Activated naive CD4-positive, alpha-beta T cell treated with anti-CD3 and anti-CD28 coated beads, Interleukin-2, amount 50 U/mL, for 24 hours (primary cell): ENCODE results near the gene MS4A15.
"Not testable (repeated sequence)": the region's sequence is repeated elsewhere in the genome, so short reads cannot be mapped to it uniquely, and the experiment has no call there.

Experiments
- H3K27ac Mint-ChIP-seq: one replicate; pipeline ENCODE4 v1.8.0; 2021; ENCODE audit warnings: mild to moderate bottlenecking, mixed read lengths
- H3K27me3 Mint-ChIP-seq: one replicate; pipeline ENCODE4 v1.8.0; 2021; ENCODE audit warnings: mixed read lengths
- H3K36me3 Mint-ChIP-seq: one replicate; pipeline ENCODE4 v1.8.0; 2021; ENCODE audit warnings: mixed read lengths
- H3K4me1 Mint-ChIP-seq: one replicate; pipeline ENCODE4 v1.8.0; 2021; ENCODE audit warnings: mixed read lengths
- H3K4me3 Mint-ChIP-seq: one replicate; pipeline ENCODE4 v1.8.0; 2021; ENCODE audit warnings: mild to moderate bottlenecking, mixed read lengths
- H3K9me3 Mint-ChIP-seq: one replicate; pipeline ENCODE4 v1.8.0; 2021; ENCODE audit warnings: mixed read lengths

MS4A15 gene

GRCh38 chr11:60798631-60799030, 42.0 kb downstream of the MS4A15 start:
- no peak overlapping the region for H3K27ac Mint-ChIP-seq
- H3K4me1 Mint-ChIP-seq: no peaks in the 10 kb centered on the region
- H3K9me3 Mint-ChIP-seq: no peaks in the 10 kb centered on the region
- H3K36me3 Mint-ChIP-seq: no peaks in the 10 kb centered on the region
- no peak overlapping the region for H3K4me3 Mint-ChIP-seq
- H3K27me3 Mint-ChIP-seq: no peaks in the 10 kb centered on the region

- Mint-ChIP-seq H3K4me1 (no peaks in the 10 kb centered on the region), H3K36me3 (no peaks in the 10 kb centered on the region), H3K27ac (no peak overlapping the region), H3K9me3 (no peaks in the 10 kb centered on the region), H3K4me3 (no peak overlapping the region), H3K27me3 (no peaks in the 10 kb centered on the region)
Observed at GRCh38 chr11:60801194-60801593, 44.5 kb downstream of the MS4A15 start.

- Mint-ChIP-seq H3K27ac (no peak overlapping the region), H3K27me3 (no peaks in the 10 kb centered on the region), H3K9me3 (no peaks in the 10 kb centered on the region), H3K4me3 (no peak overlapping the region), H3K36me3 (no peaks in the 10 kb centered on the region), H3K4me1 (no peaks in the 10 kb centered on the region)
Observed at GRCh38 chr11:60803273-60803936, 46.7 kb downstream of the MS4A15 start.

GRCh38 chr11:60809249-60809648, 52.6 kb downstream of the MS4A15 start:
- H3K27me3 Mint-ChIP-seq: no peaks in the 10 kb centered on the region
- no peaks in the 10 kb centered on the region for H3K9me3 Mint-ChIP-seq
- H3K27ac Mint-ChIP-seq: no peak overlapping the region
- no peaks in the 10 kb centered on the region for H3K36me3 Mint-ChIP-seq
- H3K4me3 Mint-ChIP-seq: no peak overlapping the region
- no peaks in the 10 kb centered on the region for H3K4me1 Mint-ChIP-seq

- no peak overlapping the region for H3K27ac Mint-ChIP-seq
- no peaks in the 10 kb centered on the region for H3K9me3 Mint-ChIP-seq
- no peak overlapping the region for H3K4me3 Mint-ChIP-seq
- H3K4me1 Mint-ChIP-seq: no peaks in the 10 kb centered on the region
- no peaks in the 10 kb centered on the region for H3K36me3 Mint-ChIP-seq
- H3K27me3 Mint-ChIP-seq: no peaks in the 10 kb centered on the region
Observed at GRCh38 chr11:60809691-60810090, 53.0 kb downstream of the MS4A15 start.

GRCh38 chr11:60810151-60810550, 53.5 kb downstream of the MS4A15 start:
- Mint-ChIP-seq H3K27ac (no peak overlapping the region), H3K36me3 (no peaks in the 10 kb centered on the region), H3K27me3 (no peaks in the 10 kb centered on the region), H3K4me3 (no peak overlapping the region), H3K4me1 (no peaks in the 10 kb centered on the region), H3K9me3 (no peaks in the 10 kb centered on the region)

GRCh38 chr11:60810569-60810968, 53.9 kb downstream of the MS4A15 start:
- Mint-ChIP-seq H3K4me1 (no peaks in the 10 kb centered on the region), H3K27me3 (no peaks in the 10 kb centered on the region), H3K9me3 (no peaks in the 10 kb centered on the region), H3K36me3 (no peaks in the 10 kb centered on the region), H3K4me3 (no peak overlapping the region), H3K27ac (no peak overlapping the region)

- no peak overlapping the region for H3K27ac Mint-ChIP-seq
- H3K9me3 Mint-ChIP-seq: no peaks in the 10 kb centered on the region
- no peaks in the 10 kb centered on the region for H3K36me3 Mint-ChIP-seq
- no peak overlapping the region for H3K4me3 Mint-ChIP-seq
- no peaks in the 10 kb centered on the region for H3K27me3 Mint-ChIP-seq
- no peaks in the 10 kb centered on the region for H3K4me1 Mint-ChIP-seq
Observed at GRCh38 chr11:60813324-60813723, 56.7 kb downstream of the MS4A15 start.

GRCh38 chr11:60814112-60814511, 57.4 kb downstream of the MS4A15 start:
- H3K36me3 Mint-ChIP-seq: no peaks in the 10 kb centered on the region
- no peak overlapping the region for H3K27ac Mint-ChIP-seq
- H3K9me3 Mint-ChIP-seq: no peaks in the 10 kb centered on the region
- H3K4me3 Mint-ChIP-seq: no peak overlapping the region
- H3K27me3 Mint-ChIP-seq: no peaks in the 10 kb centered on the region
- no peaks in the 10 kb centered on the region for H3K4me1 Mint-ChIP-seq

GRCh38 chr11:60816590-60817157, 60.0 kb downstream of the MS4A15 start:
- Mint-ChIP-seq H3K27ac (no peak overlapping the region), H3K27me3 (no peaks in the 10 kb centered on the region), H3K9me3 (no peaks in the 10 kb centered on the region), H3K4me3 (no peak overlapping the region), H3K36me3 (no peaks in the 10 kb centered on the region), H3K4me1 (no peaks in the 10 kb centered on the region)

GRCh38 chr11:60818057-60818456, 61.4 kb downstream of the MS4A15 start:
- H3K27me3 Mint-ChIP-seq: no peaks in the 10 kb centered on the region
- H3K4me3 Mint-ChIP-seq: no peak overlapping the region
- H3K27ac Mint-ChIP-seq: no peak overlapping the region
- H3K9me3 Mint-ChIP-seq: no peaks in the 10 kb centered on the region
- H3K36me3 Mint-ChIP-seq: no peaks in the 10 kb centered on the region
- no peaks in the 10 kb centered on the region for H3K4me1 Mint-ChIP-seq

- no peaks in the 10 kb centered on the region for H3K9me3 Mint-ChIP-seq
- H3K36me3 Mint-ChIP-seq: no peaks in the 10 kb centered on the region
- no peak overlapping the region for H3K27ac Mint-ChIP-seq
- H3K27me3 Mint-ChIP-seq: no peaks in the 10 kb centered on the region
- no peak overlapping the region for H3K4me3 Mint-ChIP-seq
- H3K4me1 Mint-ChIP-seq: no peaks in the 10 kb centered on the region
Observed at GRCh38 chr11:60821827-60822599, 65.3 kb downstream of the MS4A15 start.

GRCh38 chr11:60823745-60824306, 67.2 kb downstream of the MS4A15 start:
- not testable (repeated sequence) for H3K9me3 Mint-ChIP-seq, H3K27ac Mint-ChIP-seq, H3K36me3 Mint-ChIP-seq, H3K27me3 Mint-ChIP-seq, H3K4me1 Mint-ChIP-seq, H3K4me3 Mint-ChIP-seq

- H3K27ac Mint-ChIP-seq: no peak overlapping the region
- no peaks in the 10 kb centered on the region for H3K4me1 Mint-ChIP-seq
- H3K27me3 Mint-ChIP-seq: no peaks in the 10 kb centered on the region
- H3K9me3 Mint-ChIP-seq: no peaks in the 10 kb centered on the region
- H3K36me3 Mint-ChIP-seq: no peaks in the 10 kb centered on the region
- H3K4me3 Mint-ChIP-seq: no peak overlapping the region
Observed at GRCh38 chr11:60825118-60825517, 68.5 kb downstream of the MS4A15 start.

GRCh38 chr11:60825790-60826189, 69.1 kb downstream of the MS4A15 start:
- no peaks in the 10 kb centered on the region for H3K27me3 Mint-ChIP-seq
- H3K4me1 Mint-ChIP-seq: no peaks in the 10 kb centered on the region
- no peaks in the 10 kb centered on the region for H3K36me3 Mint-ChIP-seq
- no peaks in the 10 kb centered on the region for H3K9me3 Mint-ChIP-seq
- no peak overlapping the region for H3K4me3 Mint-ChIP-seq
- no peak overlapping the region for H3K27ac Mint-ChIP-seq
